Activated CD4-positive, CD25-positive, alpha-beta regulatory T cell treated with anti-CD3 and anti-CD28 coated beads, Interleukin-2, amount 50 U/mL, for 72 hours (primary cell): ENCODE results near the gene CBX7.

ENCODE experiments used
- DNase-seq: peaks from one replicate; pipeline ENCODE4 v3.0.0; 2021

Gene CBX7

DNA sequence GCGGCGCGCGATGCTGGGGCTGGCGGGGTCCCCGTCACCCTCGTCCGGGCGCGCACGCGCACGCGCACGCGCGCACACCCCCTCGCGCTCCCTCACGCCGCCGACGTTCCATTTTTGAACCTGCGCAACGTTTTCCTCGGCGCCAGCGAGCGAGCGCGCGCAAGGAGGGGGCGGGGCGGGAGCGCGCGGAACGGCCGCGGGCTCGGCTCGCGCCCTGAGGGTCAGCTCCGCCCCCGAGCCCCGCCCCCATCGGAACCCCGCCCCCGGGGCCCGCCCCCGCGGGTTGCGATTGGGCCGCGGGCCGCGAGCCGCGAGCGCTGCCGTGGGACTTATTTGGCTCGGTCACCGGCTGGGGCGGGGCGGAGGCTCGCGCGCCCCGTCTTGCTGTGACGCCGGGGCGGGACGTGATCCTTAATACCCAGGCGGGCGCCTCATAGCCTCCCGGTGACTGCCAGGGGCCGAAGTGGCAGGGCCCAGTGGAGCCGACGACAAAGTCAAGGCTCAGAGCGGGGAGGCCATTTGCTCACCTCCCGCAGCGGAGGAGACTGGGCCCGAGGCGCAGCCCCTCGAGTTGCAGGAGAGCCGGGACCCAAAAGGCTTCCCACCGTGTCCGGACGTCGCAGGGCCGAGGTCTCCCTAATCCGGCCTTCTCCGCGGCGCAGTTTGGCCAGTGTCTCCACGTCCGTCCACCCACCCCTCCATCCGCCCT, at the start of gene CBX7:
CBX7 (minus strand) TSS at position 170 of the 709 bp plus-strand sequence. CDS start 236 bp downstream, outside the sequence.
- peak; percentile 93 for DNase-seq

DNA sequence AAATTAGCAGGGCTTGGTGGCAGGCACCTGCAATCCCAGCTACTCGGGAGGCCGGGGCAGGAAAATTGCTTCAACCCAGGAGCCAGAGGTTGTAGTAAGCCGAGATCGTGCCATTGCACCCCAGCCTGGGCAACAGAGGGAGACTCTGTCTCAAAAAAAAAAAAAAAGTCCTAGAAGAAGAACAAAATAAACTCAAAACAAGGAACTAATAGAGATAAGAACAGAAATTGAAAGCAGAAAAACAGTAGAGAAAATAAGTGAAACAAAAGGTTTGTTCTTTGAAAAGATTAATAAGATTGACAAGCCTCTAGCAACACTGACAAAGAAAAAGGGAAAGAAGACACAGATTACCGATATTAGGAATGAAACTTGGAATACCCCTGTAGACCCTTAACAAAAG, 45.1 kb upstream of the CBX7 start:
- no peak for DNase-seq

DNA sequence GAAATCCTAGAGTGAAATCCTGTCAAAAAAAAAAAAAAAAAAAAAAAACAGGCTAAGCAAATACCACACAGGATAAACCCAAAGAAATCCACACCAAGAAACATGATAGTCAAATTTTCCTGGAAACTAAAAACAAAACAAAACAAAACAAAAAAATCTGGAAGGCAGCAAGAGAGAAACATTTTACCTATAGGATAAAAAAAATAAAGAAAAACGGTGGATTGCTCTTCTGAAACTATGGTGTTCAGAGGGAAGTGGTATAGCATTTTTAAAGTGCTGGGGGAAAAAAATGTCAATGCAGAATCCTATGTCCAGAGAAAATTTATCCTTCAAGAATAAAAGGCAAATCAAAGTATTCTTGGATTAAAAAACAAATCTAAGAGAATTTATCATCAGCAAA, 41.6 kb upstream of the CBX7 start:
- no peak for DNase-seq

GRCh38 chr22:39188809-39189208, 36.3 kb upstream of the CBX7 start:
- no peak for DNase-seq

DNA sequence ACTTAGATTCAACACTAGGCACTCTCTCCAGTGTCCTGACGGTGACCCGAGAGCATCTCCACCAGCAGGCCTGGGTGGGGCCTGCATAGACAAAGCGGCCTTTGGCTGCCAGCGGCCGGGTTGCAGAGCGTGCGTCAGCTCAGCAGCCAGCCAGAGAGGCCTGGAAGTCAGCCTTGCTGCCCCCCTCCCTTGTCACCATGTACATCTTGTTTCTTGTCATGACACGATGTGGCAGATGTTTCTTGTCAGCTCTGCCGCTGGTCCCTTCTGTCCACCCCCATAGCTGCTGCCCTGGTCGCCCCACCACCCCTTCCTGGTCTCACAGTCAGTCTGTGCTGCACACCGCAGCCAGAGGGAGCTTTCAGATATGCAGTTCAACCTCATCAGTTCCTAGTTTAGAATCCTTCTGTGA, 33.1 kb upstream of the CBX7 start:
- peak; percentile 29 for DNase-seq

- peak; percentile 5 for DNase-seq
Observed at GRCh38 chr22:39184586-39185577, 32.4 kb upstream of the CBX7 start.

DNA sequence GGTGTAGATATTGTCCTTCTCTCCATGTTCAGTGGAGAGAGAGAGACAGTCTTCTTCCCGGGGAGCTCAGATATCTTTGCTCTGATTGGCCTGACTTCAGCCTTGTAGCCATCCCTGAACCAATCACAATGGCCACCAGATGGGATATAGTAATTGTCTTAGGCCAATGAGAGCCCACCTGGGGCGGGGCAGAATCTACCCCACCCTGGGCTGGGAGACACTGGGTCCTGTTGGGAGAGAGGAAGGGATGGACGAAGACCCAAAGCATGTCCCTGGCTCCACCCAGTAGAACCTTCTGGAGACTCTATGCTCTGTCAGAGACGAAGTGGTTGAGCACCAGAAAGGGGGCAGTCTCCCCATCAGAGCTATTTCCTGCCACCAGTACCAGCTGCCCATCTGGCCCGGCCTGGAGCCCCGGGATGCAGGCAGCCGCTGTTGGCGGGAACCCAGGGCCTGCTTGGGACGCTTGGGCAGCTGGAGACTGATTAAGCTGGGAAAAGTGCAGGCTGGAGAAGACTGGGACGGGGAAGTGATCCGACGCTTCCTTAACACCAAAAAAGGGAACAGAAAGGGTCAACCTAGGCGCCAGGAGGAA, 31.6 kb upstream of the CBX7 start:
- DNase-seq: peak; percentile 17

- DNase-seq: peak; percentile 3
Observed at GRCh38 chr22:39182478-39183030, 30.1 kb upstream of the CBX7 start.

GRCh38 chr22:39181778-39182177, 29.3 kb upstream of the CBX7 start:
- DNase-seq: peak; percentile 6

DNA sequence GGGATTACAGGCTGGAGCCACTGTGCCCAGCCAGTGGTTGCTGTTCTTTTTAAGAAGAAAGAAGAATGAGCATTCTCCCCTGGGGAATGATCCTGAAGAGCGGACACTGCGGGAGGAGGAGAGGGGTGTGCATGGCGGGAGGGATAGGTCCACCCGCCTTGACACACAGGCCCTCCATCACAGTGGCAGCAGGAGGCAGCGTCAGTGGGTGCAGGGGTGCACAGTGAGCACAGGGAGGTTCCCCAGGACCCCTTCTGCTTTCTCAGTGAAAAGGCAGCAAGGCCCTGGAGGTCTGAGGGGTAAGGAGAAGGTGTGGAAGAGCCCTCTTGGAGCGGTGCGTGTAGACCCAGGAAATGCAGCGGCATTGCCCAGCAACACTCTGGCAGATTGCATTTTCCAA, 28.9 kb upstream of the CBX7 start:
- peak; percentile 7 for DNase-seq

GRCh38 chr22:39179841-39180335, 27.4 kb upstream of the CBX7 start:
- peak; percentile 11 for DNase-seq

DNA sequence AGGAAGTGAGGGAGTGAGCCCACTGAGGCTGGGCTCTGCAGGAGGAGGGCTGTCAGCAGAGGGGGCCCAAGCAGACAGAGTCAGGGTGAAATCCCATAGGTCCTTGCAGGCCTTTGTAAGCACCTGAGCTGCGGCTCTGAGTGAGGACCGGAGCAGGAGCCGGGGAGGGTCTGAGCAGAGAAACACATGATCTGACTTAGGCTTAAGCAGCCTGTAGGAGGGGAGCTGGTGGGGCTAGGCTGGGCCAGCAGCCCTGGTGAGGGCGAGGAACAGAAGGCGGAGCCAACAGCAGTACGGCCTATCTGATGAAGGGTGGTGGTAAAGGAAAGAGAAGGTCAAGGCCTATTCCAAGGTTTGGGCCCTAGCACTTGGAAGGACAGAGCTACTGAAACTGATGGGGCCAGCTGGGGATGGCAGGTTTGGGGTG, 26.9 kb upstream of the CBX7 start:
- peak; percentile 25 for DNase-seq

- peak; percentile 16 for DNase-seq
Observed at GRCh38 chr22:39178206-39179111, 26.0 kb upstream of the CBX7 start.

DNA sequence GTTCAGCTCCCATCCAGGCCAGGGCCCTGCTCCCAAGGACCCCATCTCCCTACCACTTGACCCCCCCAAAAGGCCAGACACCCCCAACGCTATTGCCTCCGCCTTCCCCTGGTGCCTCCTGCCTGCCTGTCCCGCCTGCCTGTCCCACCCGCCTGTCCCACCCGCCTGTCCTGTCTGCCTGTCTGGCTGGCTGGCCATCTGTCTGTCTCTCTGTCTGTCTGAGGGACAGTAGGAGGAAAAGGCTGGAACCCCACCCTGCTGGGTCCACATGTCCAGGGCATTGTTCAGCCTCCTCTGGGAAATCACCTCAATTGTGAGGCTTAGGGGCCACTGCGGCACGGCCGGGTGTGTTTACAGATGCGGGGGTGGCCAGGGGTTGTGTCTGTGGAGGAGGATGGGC, 25.3 kb upstream of the CBX7 start:
- peak; percentile 27 for DNase-seq

DNA sequence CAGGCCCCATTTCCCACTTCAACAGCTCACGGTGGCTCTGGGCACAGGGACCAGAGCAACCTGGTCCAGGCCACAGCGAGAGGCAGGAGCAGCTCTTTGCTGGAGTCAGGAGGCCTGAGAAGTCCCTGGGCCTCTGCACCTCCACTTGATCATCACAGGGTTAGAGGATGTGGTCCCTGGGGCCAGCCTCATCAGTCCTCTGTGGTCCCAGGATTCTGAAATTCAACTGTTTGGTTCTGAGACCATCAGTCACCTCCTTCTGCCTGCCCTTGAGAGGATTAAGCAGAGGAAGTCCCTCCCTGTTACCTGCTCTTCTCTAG, 24.9 kb upstream of the CBX7 start:
- no peak for DNase-seq

DNA sequence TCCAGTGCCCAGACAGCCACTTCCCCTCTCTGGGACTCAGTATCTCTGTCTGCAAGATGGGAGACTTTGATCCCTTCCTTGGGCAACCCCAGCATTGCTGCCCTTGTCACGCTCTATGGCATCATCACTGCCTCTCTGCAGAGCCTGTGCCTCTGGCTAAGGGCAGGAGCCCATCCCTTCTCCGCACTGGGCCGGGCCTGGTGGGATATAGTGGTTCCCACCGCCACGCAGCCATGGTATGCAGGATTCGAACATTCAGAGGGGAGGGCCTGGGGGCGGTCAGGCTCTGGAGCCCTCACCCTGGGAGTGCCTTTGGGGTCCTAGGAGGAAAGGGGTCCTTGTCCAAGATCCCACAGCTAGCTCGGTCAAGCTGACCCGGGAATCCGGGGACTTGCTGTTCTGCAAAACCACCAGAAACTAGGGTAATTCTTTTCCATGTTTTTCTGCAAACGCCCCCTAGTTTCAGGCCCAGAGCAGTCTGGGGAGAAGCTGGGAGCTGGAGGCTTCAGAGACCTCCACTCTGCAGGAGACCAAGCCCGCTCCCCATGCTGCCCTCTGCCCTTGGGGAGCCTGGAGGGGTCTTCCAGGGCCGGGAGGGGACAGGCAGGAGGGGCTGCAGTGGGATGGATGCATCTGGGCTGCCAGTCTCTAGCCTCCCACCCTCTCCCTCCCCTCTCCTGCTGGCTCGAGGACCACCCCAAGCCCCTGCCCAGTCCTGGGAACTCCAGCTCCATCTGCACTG, 24.4 kb upstream of the CBX7 start:
- no peak for DNase-seq

DNA sequence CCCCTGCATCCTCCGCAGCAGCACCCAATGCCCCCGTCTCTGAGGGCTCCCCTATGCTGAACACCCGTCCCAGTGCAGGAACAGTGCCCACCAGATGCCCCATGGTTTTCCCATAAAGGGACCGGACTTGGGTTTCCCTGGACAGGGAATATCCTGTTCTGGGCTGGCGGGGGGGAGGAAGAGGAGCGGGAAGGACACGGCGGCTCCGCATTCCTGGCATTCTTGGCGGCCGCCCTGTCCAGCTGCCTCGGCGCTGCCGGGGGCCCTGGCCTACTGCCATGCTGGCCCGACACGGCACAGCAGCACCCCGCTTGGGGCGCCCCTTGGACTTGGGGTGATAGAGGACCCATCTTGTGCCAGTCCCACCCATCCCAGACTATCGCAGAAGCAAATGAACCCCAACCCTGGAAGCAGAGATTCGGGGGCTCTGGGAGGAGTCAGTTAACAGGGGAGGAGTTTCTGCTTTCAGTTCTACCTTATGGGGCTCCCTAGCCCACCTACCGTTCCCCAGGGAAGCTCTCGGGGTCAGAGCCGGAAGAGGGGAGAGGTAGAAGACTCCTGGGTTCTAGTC, 23.7 kb upstream of the CBX7 start:
- DNase-seq: no peak

DNA sequence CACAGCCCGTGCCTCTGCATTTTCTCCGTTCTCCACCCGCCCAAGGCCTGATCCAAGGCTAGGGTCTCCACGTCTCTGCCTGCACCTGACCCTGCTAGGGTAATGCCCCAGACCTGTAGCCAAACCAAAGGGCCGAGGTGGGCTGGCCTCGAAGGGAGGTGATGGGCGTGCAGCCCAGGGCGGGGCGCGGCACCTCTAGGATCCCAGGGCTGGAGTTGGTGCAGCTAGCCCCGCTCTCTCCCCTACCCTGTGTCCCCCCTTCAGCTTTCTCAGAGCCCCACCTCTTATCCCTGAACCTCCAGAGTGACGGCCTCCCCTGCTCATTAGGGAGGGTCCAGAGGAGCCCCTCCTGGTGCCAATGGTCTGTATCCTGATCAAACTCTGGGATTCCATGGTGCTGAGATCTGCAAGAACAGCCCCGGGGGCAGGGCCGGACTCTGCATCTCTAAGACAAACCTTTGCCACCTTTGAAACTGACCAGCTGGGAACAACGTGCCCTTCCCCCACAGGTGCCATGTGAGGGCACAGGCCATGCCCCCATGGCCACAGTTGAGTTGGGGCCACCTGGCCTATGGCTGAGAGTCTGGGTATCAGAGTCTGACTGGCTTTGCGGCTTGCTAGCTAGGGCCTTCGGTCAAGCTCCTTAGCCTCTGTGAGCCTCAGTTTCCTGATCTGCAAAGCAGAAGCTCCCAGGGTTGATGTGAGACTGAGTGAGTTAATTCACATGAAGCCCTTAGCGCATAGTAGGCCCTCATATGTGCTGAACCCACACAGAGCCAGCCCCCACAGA, 23.1 kb upstream of the CBX7 start:
- no peak for DNase-seq

- no peak for DNase-seq
Observed at GRCh38 chr22:39174498-39175352, 22.2 kb upstream of the CBX7 start.
